DMS114 treated with DMSO at 0.1 percent for 48 hours (cell line): Measurements from ENCODE around the gene KCNK4.
"Not testable (repeated sequence)": the region's sequence is repeated elsewhere in the genome, so short reads cannot be mapped to it uniquely, and the experiment has no call there.

Experiments used
- DNase-seq: peaks from one replicate; lab custom pipeline; 2025; ENCODE audit not compliant: unreplicated experiment; lab: John Stamatoyannopoulos, UW

KCNK4 gene

GRCh38 chr11:64291262-64291751 lies at the start of gene KCNK4:
Gene KCNK4, plus strand, starts transcription at chr11:64291302. Its CDS starts 1,717 bp downstream, at chr11:64293019.
- no peak for DNase-seq

- DNase-seq, result peak; percentile 27
Observed at GRCh38 chr11:64241491-64242374, 49.4 kb upstream of the KCNK4 start.

GRCh38 chr11:64243236-64243854 lies 47.8 kb upstream of the KCNK4 start:
- no peak for DNase-seq

- DNase-seq, result no peak
Observed at GRCh38 chr11:64244107-64244506, 47.0 kb upstream of the KCNK4 start.

- DNase-seq, result no peak
Observed at GRCh38 chr11:64244966-64245365, 46.1 kb upstream of the KCNK4 start.

- no peak for DNase-seq
Observed at GRCh38 chr11:64245401-64245796, 45.7 kb upstream of the KCNK4 start.

GRCh38 chr11:64245797-64246620 lies 45.1 kb upstream of the KCNK4 start:
- no peak for DNase-seq

GRCh38 chr11:64246621-64246870 lies 44.6 kb upstream of the KCNK4 start:
- not testable (repeated sequence) for DNase-seq

GRCh38 chr11:64246871-64247728 lies 44.0 kb upstream of the KCNK4 start, which contains the start of gene PPP1R14B:
Gene PPP1R14B, minus strand, starts transcription at chr11:64246943. Its CDS starts 270 bp downstream, at chr11:64246673.
- peak; percentile 71 for DNase-seq

- no peak for DNase-seq
Observed at GRCh38 chr11:64247729-64248531, 43.2 kb upstream of the KCNK4 start.

GRCh38 chr11:64248578-64248977 lies 42.5 kb upstream of the KCNK4 start:
- no peak for DNase-seq

GRCh38 chr11:64249038-64249437 lies 42.1 kb upstream of the KCNK4 start:
- DNase-seq, result no peak

- no peak for DNase-seq
Observed at GRCh38 chr11:64249563-64250414, 41.3 kb upstream of the KCNK4 start.

GRCh38 chr11:64250415-64251015 lies 40.6 kb upstream of the KCNK4 start:
- no peak for DNase-seq

- DNase-seq, result peak; percentile 39
Observed at GRCh38 chr11:64251016-64251752, 39.9 kb upstream of the KCNK4 start, which contains the start of gene PLCB3. Gene PLCB3, plus strand, starts transcription at chr11:64251530. Its CDS starts 120 bp downstream, at chr11:64251650.

- DNase-seq, result no peak
Observed at GRCh38 chr11:64251753-64252002, 39.4 kb upstream of the KCNK4 start.

- no peak for DNase-seq
Observed at GRCh38 chr11:64252003-64252872, 38.9 kb upstream of the KCNK4 start.
